Endodermal cell (in vitro differentiated cells): ENCODE measurements around the gene TRPC6. TPM values are rescaled to one million over a fixed set of nuclear protein-coding genes. Genes with fewer than 3 reads are reported as not detected.
A peak's percentile ranks its signal among the peaks of the same experiment; 100 is the strongest.
"Not testable (repeated sequence)": the region's sequence is repeated elsewhere in the genome, so short reads cannot be mapped to it uniquely, and the experiment has no call there.

Experiments
- DNase-seq: peaks from one replicate; pipeline ENCODE4 v3.0.0-alpha.2; 2017
- H3K27ac ChIP-seq: 2 replicates; pipeline ENCODE4 v1.5.1; 2013; ENCODE audit warnings: mild to moderate bottlenecking, low read depth, low read length, moderate library complexity
- H3K27me3 ChIP-seq: 2 replicates; pipeline ENCODE4 v1.6.1; 2013; ENCODE audit warnings: mild to moderate bottlenecking, low read length, moderate library complexity; ENCODE audit not compliant: insufficient read depth, control insufficient read depth, poor library complexity, severe bottlenecking
- H3K36me3 ChIP-seq: 2 replicates; pipeline ENCODE4 v1.7.0; 2013; ENCODE audit warnings: mild to moderate bottlenecking, low read length, moderate library complexity; ENCODE audit not compliant: control insufficient read depth, insufficient read depth
- H3K4me1 ChIP-seq: one replicate; pipeline ENCODE4 v1.7.0; 2013; ENCODE audit warnings: low read length; ENCODE audit not compliant: control insufficient read depth, insufficient read depth
- H3K4me3 ChIP-seq: 2 replicates; pipeline ENCODE4 v1.5.1; 2013; ENCODE audit warnings: mild to moderate bottlenecking, low read length, moderate library complexity
- H3K9ac ChIP-seq: 2 replicates; pipeline ENCODE4 v1.6.1; 2013; ENCODE audit warnings: mild to moderate bottlenecking, low read length, moderate library complexity; ENCODE audit not compliant: poor library complexity, severe bottlenecking; ENCODE audit errors: extremely low read depth
- H3K9me3 ChIP-seq: 2 replicates; pipeline ENCODE4 v1.6.1; 2013; ENCODE audit warnings: mild to moderate bottlenecking, low read length, moderate library complexity; ENCODE audit not compliant: control insufficient read depth
- H3K27ac Mint-ChIP-seq: 2 replicates; pipeline ENCODE4 v1.8.0; 2020; ENCODE audit warnings: mixed read lengths
- H3K27me3 Mint-ChIP-seq: 2 replicates; pipeline ENCODE4 v1.8.0; 2021; ENCODE audit warnings: mild to moderate bottlenecking, mixed read lengths; ENCODE audit not compliant: insufficient read depth
- H3K36me3 Mint-ChIP-seq: 2 replicates; pipeline ENCODE4 v1.8.0; 2020; ENCODE audit warnings: low read depth, mixed read lengths
- H3K4me1 Mint-ChIP-seq: 2 replicates; pipeline ENCODE4 v1.8.0; 2020; ENCODE audit warnings: mixed read lengths
- H3K4me3 Mint-ChIP-seq: 2 replicates; pipeline ENCODE4 v1.8.0; 2020; ENCODE audit warnings: mild to moderate bottlenecking, moderate library complexity, mixed read lengths
- H3K9me3 Mint-ChIP-seq: 2 replicates; pipeline ENCODE4 v1.8.0; 2020; ENCODE audit warnings: mild to moderate bottlenecking, mixed read lengths
- CTCF ChIP-seq: fragments of 200-600 bp; sonication (generic); conservative IDR thresholded peaks from 2 replicates; pipeline ENCODE4 v1.5.0; 2021; ENCODE audit warnings: antibody characterized with exemption, mild to moderate bottlenecking
- WGBS, 2 experiments: methylation state at CpG; one replicate each; pipeline versions ENCODE4 v1.1.5 to v1.1.7; 2013; ENCODE audit warnings: missing lambda C conversion rate in 2 of 2, mixed read lengths in 1 of 2; ENCODE audit not compliant: insufficient coverage in 1 of 2, insufficient read length in 1 of 2; 5-methylcytosine and 5-hydroxymethylcytosine counted together
- total RNA-seq, 2 donors: library from RNA; stranded (reverse); fragmentation: NEBNext Ultra II Directional in 1 of 2; extraction: Animal tissue kit (Norgen Biotek cat#: 25700) in 1 of 2; gene quantifications; 2 replicates in 1 of 2; 3 replicates in 1 of 2; pipeline ENCODE4 v1.2.1, GENCODE V29; 2021

Gene TRPC6
- total RNA-seq, 2 donors from 2014 or later: 1.2 to 5.1 TPM

DNA sequence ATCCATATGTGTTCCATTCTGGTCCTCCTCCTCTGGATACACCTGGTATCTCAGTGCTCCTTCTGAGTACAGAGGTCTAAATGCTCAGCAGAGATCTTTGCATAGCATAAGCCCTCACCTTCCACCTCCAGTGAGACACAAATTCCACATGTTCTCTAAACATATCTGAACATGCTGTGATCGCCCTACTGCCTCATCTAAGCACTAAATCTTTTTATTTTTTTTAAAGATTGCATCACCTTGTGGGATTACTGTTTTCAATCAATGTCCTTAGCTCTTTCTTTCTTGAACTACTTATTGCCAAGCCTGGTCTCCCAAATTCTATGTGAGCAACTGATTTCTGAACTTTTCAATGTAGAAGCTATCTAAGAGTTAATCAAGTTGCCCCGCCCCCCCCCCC lies 113.4 kb downstream of the TRPC6 start:
- no peak overlapping the region for H3K4me3 ChIP-seq
- H3K27ac ChIP-seq: no peak overlapping the region
- H3K36me3 ChIP-seq: no peaks in the 10 kb centered on the region
- Mint-ChIP-seq H3K27me3 (no peaks in the 10 kb centered on the region), H3K4me1 (peaks cover 20% of the 10 kb centered on the region), H3K4me3 (no peak overlapping the region), H3K9me3 (peaks cover 5% of the 10 kb centered on the region), H3K36me3 (peaks cover 4% of the 10 kb centered on the region), H3K27ac (no peak overlapping the region)
- no peaks in the 10 kb centered on the region for H3K9me3 ChIP-seq
- no peak overlapping the region for H3K9ac ChIP-seq
- no peaks in the 10 kb centered on the region for H3K4me1 ChIP-seq
- no peaks in the 10 kb centered on the region for H3K27me3 ChIP-seq
- DNase-seq: no peak
- no peak for TF ChIP-seq CTCF
- WGBS, 2 experiments: 67 to 84% methylated on average over 1 of the region's 2 CpGs

DNA sequence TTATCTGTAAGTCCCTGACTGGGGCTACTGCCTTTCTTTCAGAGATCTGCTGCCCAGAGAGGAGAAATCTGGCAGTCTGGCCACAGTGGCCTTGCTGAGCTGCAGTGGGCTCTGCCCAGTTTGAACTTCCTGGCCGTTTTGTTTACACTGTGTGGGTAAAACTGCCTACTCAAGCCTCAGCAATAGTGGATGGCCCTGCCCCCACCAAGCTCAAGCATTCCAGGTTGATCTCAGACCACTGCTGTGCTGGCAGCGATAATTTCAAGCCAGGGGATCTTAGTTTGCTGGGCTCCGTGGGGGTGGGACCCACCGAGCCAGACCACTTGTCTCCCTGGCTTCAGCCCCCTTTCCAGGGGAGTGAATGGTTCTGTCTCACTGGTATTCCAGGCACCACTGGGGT lies 117.5 kb downstream of the TRPC6 start:
- Histone ChIP-seq H3K4me3 (no peak overlapping the region), H3K36me3 (no peaks in the 10 kb centered on the region), H3K27me3 (no peaks in the 10 kb centered on the region), H3K4me1 (no peaks in the 10 kb centered on the region), H3K9me3 (peaks cover 4% of the 10 kb centered on the region), H3K27ac (no peak overlapping the region), H3K9ac (no peak overlapping the region)
- Mint-ChIP-seq H3K27me3 (no peaks in the 10 kb centered on the region), H3K27ac (peak overlapping the region; percentile 77), H3K4me3 (no peak overlapping the region), H3K9me3 (peaks cover 38% of the 10 kb centered on the region), H3K4me1 (peaks cover 26% of the 10 kb centered on the region), H3K36me3 (peaks cover 10% of the 10 kb centered on the region)
- TF ChIP-seq CTCF: no peak
- 49 to 66% methylated on average over 2 to 4 of the region's 4 CpGs for WGBS, 2 experiments
- peak; percentile 77 for DNase-seq

- not testable (repeated sequence) for H3K27ac Mint-ChIP-seq, H3K4me3 Mint-ChIP-seq, H3K27ac ChIP-seq, H3K9me3 ChIP-seq, H3K27me3 ChIP-seq, DNase-seq, H3K4me1 ChIP-seq, H3K9ac ChIP-seq, H3K36me3 ChIP-seq, H3K27me3 Mint-ChIP-seq, H3K4me3 ChIP-seq
- peaks cover 10% of the 10 kb centered on the region for H3K36me3 Mint-ChIP-seq
- peaks cover 38% of the 10 kb centered on the region for H3K9me3 Mint-ChIP-seq
- peaks cover 26% of the 10 kb centered on the region for H3K4me1 Mint-ChIP-seq
Observed at GRCh38 chr11:101464388-101464787, 119.4 kb downstream of the TRPC6 start.

DNA sequence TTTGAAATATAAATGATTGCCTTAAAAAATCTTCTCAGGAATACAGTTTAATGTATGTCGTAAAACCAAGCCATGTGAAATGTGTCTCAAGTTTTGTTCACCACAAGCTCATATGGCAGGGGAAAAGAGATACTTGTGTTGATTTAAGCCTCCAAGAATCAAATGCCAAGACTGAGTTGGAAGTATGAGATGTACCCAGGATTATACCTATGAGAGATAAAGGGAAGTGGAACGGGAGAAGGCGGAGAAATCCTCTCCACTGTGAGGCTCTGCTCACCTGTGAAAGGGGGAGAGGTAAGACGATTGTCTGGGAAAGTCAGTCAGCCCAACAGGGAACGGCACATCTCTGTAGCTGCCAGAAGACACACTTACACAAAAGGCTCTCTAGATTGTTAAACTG lies 124.8 kb downstream of the TRPC6 start:
- Histone ChIP-seq H3K4me1 (no peaks in the 10 kb centered on the region), H3K36me3 (no peaks in the 10 kb centered on the region), H3K27ac (no peak overlapping the region), H3K4me3 (no peak overlapping the region), H3K27me3 (no peaks in the 10 kb centered on the region), H3K9ac (no peak overlapping the region), H3K9me3 (peaks cover 11% of the 10 kb centered on the region)
- Mint-ChIP-seq H3K36me3 (peaks cover 5% of the 10 kb centered on the region), H3K4me1 (no peaks in the 10 kb centered on the region), H3K4me3 (no peak overlapping the region), H3K9me3 (peaks cover 32% of the 10 kb centered on the region), H3K27me3 (no peaks in the 10 kb centered on the region), H3K27ac (no peak overlapping the region)
- no peak for TF ChIP-seq CTCF
- WGBS, 2 experiments: 90 to 100% methylated on average over 4 to 5 of the region's 5 CpGs
- no peak for DNase-seq
